RWPE2 (cell line): ENCODE data around the gene NXN.

Experiments
- ATAC-seq: fragments of 200-7000 bp; cut with Tn5 transposase; 3 replicates; pipeline ENCODE4 v1.9.1; 2021; ENCODE audit warnings: low read depth
- DNase-seq: peaks from one replicate; pipeline ENCODE4 v3.0.0-alpha.2; 2020; ENCODE audit warnings: low spot score
- H3K27ac ChIP-seq: fragments of 450-650 bp; 2 replicates; pipeline ENCODE4 v1.5.1; 2017; ENCODE audit warnings: mild to moderate bottlenecking; ENCODE audit not compliant: poor library complexity, severe bottlenecking
- H3K27me3 ChIP-seq: fragments of 250-450 bp; sonication (Bioruptor Pico); 2 replicates; pipeline ENCODE4 v1.5.1; 2021; ENCODE audit warnings: mild to moderate bottlenecking, moderate library complexity; ENCODE audit not compliant: insufficient read depth, poor library complexity, severe bottlenecking
- H3K36me3 ChIP-seq: fragments of 250-450 bp; sonication (Bioruptor Pico); 2 replicates; pipeline ENCODE4 v1.5.1; 2020; ENCODE audit warnings: low read depth, mild to moderate bottlenecking, moderate library complexity
- H3K4me1 ChIP-seq: fragments of 250-450 bp; sonication (Bioruptor Pico); 2 replicates; pipeline ENCODE4 v1.5.1; 2021; ENCODE audit warnings: mild to moderate bottlenecking, moderate library complexity; ENCODE audit not compliant: insufficient read depth, poor library complexity, severe bottlenecking
- H3K4me3 ChIP-seq: fragments of 250-450 bp; sonication (Bioruptor Pico); 2 replicates; pipeline ENCODE4 v1.5.1; 2021; ENCODE audit warnings: mild to moderate bottlenecking, moderate library complexity; ENCODE audit not compliant: severe bottlenecking
- H3K9me3 ChIP-seq: fragments of 250-450 bp; sonication (Bioruptor Pico); 2 replicates; pipeline ENCODE4 v1.5.1; 2021; ENCODE audit warnings: mild to moderate bottlenecking, moderate library complexity; ENCODE audit not compliant: severe bottlenecking
- TF ChIP-seq, protein P1 (sequence below): fragments of 450-650 bp; IDR thresholded peaks from one replicate; pipeline ENCODE4 v1.5.1; 2017; ENCODE audit warnings: mild to moderate bottlenecking, moderate library complexity; ENCODE audit not compliant: poor library complexity, severe bottlenecking

Gene NXN

DNA sequence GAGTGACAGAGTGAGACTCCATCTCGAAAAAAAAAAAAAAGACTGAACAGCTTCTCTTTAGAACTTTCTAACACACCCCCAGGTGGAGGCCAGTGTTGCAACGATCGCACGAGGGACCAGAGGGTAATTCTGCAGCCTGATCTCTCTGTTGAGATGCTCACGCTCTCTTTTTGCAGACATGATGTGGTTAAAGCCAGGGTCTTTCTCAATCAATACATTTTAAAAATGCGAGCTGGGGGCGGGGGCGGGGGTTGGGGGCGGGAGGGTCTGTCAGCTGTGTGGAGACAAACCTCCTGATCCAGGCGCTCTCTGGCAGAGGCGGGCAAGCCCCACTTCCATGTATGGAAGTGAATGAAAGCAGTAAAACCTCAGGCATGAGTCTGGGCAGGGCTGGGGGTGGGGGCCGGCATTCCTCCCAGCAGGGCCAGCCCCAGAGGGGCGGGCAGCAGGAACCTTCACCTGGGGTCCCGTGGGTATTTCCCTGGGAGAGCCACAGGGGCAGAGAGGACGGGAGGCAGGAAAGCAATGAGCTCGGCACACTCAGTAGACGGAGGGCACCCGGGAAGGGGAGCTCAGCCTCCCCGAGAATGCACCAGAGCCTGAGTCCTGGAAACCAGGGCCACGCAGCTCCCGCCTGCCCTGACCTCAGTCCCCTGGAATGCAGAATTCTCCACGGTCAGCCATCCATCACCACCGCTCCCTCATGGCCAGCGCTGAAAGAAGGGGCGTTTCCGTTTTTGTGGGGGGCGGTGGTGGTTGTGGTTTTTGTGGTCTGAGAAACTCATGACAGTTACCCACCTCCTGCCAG lies 28.0 kb downstream of the NXN start:
- Histone ChIP-seq H3K4me3 (no peak overlapping the region), H3K27me3 (no peaks in the 10 kb centered on the region), H3K4me1 (peaks cover 15% of the 10 kb centered on the region), H3K27ac (peak overlapping the region; percentile 87), H3K36me3 (peaks cover 17% of the 10 kb centered on the region), H3K9me3 (no peaks in the 10 kb centered on the region)
- DNase-seq, result peak; percentile 85
- TF ChIP-seq, protein P1, sequence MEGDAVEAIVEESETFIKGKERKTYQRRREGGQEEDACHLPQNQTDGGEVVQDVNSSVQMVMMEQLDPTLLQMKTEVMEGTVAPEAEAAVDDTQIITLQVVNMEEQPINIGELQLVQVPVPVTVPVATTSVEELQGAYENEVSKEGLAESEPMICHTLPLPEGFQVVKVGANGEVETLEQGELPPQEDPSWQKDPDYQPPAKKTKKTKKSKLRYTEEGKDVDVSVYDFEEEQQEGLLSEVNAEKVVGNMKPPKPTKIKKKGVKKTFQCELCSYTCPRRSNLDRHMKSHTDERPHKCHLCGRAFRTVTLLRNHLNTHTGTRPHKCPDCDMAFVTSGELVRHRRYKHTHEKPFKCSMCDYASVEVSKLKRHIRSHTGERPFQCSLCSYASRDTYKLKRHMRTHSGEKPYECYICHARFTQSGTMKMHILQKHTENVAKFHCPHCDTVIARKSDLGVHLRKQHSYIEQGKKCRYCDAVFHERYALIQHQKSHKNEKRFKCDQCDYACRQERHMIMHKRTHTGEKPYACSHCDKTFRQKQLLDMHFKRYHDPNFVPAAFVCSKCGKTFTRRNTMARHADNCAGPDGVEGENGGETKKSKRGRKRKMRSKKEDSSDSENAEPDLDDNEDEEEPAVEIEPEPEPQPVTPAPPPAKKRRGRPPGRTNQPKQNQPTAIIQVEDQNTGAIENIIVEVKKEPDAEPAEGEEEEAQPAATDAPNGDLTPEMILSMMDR, result no peak
- ATAC-seq, result peak; percentile 93

DNA sequence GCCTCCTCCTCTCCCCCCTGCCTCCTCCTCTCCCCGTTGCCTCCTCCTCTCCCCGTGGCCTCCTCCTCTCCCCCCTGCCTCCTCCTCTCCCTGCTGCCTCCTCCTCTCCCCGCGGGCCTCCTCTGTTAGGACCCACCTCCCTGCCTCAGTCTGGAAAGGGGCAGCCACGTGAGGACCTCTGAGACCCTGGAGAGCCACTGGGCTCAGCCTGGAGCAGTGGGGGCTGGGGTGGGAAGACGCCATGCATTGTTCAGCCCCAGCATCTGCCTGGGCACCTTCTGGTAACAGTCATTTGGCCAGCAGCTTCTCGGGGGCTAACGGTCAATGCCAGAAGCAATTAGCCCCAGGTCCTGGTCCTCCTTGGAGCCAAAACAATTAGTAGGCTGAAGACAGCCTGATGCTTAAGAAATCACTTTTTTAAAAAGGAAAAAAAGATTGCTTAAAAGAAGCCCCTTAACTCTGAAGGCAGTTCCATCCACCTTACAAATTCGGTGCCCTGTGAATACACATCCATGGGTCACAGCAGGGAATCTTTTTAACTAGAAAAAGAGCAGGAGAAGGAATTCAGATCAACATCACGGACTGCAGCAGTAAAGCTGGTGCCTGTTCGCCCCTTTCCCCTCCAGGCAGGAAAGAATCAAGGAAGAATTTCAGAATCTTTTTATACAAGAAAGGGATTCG lies 29.8 kb downstream of the NXN start:
- Histone ChIP-seq H3K9me3 (no peaks in the 10 kb centered on the region), H3K36me3 (peaks cover 5% of the 10 kb centered on the region; the same call in 1 of the 2 replicates), H3K4me1 (peaks cover 13% of the 10 kb centered on the region), H3K27ac (peak overlapping the region; percentile 87), H3K27me3 (no peaks in the 10 kb centered on the region), H3K4me3 (no peak overlapping the region)
- DNase-seq, result no peak
- ATAC-seq, result no peak
- TF ChIP-seq, protein P1, result no peak

DNA sequence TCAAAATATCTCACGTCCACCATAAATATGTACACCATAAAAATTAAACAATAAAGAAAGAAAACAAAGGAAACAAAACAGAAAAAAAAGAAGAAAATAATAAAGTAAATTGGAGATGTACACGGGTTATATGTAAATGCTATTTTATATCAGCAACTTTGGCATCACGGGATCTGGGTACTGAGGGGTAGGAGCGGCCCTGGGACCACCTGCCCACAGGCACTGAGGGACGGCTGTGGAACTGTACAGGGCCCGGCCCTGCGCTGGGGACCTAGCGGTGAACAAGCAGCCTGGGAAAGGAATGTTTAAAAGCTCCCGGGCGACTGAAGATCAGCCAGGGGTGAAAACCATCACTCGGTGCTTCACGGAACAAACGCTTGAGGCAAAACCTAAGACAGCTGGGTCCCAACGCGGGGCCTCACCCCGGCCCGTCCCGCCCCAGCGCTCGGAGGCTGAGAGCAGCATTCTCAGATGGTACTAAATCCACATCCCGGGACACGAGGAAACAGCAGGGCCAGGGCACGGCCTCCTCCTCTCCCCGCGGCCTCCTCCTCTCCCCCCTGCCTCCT lies 31.2 kb downstream of the NXN start:
- no peak for ATAC-seq
- TF ChIP-seq, protein P1, result no peak
- peak overlapping the region; percentile 17 for H3K27ac ChIP-seq
- H3K4me1 ChIP-seq, result peaks cover 13% of the 10 kb centered on the region
- H3K4me3 ChIP-seq, result no peak overlapping the region
- no peak for DNase-seq
- peaks cover 10% of the 10 kb centered on the region; the same call in 1 of the 2 replicates for H3K36me3 ChIP-seq
- no peaks in the 10 kb centered on the region for H3K9me3 ChIP-seq
- no peaks in the 10 kb centered on the region for H3K27me3 ChIP-seq

DNA sequence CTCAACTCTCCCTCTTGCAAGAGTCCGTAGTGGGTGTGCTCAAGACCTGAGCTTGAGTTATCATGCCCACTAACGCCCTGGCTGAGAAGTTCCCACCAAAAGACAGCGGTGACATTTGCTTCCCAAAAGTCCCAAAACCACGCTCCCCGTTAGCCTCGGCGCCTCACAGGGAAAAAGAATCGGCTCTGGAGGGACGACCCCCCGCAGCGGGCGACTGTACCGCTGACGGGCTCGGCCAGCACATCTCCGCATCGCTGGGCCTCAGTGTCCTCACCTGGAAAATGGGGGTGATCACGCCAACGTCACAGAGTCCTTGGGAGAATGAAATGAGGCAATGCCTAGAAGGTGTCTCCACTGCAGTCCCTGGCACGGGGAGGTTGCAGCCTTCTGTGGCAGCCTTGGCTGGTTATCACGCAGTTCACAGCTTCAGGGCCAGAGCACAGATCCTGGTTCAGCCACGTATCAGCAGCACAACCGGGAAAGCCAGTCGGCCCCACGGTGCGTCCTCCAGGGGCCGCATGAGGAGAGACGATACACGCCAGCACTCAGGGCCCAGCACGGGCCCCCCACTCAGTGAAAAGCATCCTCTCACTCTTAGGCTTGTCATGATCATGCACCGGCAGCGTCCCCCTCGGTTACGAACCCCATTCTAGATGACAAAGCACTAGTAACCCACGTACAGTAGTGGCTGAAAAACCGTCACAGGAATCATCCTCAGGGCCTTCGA lies 32.9 kb downstream of the NXN start:
- no peak overlapping the region for H3K27ac ChIP-seq
- TF ChIP-seq, protein P1, result no peak
- H3K36me3 ChIP-seq, result peaks cover 10% of the 10 kb centered on the region; the same call in 1 of the 2 replicates
- no peaks in the 10 kb centered on the region for H3K27me3 ChIP-seq
- no peak for ATAC-seq
- no peaks in the 10 kb centered on the region for H3K9me3 ChIP-seq
- H3K4me1 ChIP-seq, result peaks cover 11% of the 10 kb centered on the region
- H3K4me3 ChIP-seq, result no peak overlapping the region
- DNase-seq, result no peak
